HEK293 (cell line): Measurements from ENCODE around the gene ETHE1.

Source experiments
- EGR2 ChIP-seq: fragments of 450-650 bp; formaldehyde crosslinking; IDR thresholded peaks from 2 replicates; pipeline ENCODE4 v1.5.1; 2016; ENCODE audit warnings: low read depth, missing biosample characterization, missing genetic modification characterization
- GLI4 ChIP-seq: fragments of 450-650 bp; formaldehyde crosslinking; IDR thresholded peaks from 2 replicates; pipeline ENCODE4 v1.5.1; 2016; ENCODE audit warnings: missing biosample characterization, missing genetic modification characterization
- IKZF3 ChIP-seq: fragments of 450-650 bp; IDR thresholded peaks from 2 replicates; pipeline ENCODE4 v1.5.0; 2018; ENCODE audit warnings: missing biosample characterization, mild to moderate bottlenecking, missing genetic modification characterization, moderate library complexity
- PATZ1 ChIP-seq: fragments of 450-650 bp; formaldehyde crosslinking; IDR thresholded peaks from 2 replicates; pipeline ENCODE4 v1.5.1; 2016; ENCODE audit warnings: missing biosample characterization, missing genetic modification characterization
- PRDM4 ChIP-seq: fragments of 450-650 bp; formaldehyde crosslinking; IDR thresholded peaks from 2 replicates; pipeline ENCODE4 v1.5.1; 2017; ENCODE audit warnings: missing biosample characterization, missing genetic modification characterization
- REST ChIP-seq: fragments of 450-650 bp; formaldehyde crosslinking; IDR thresholded peaks from 2 replicates; pipeline ENCODE4 v1.5.1; 2016; ENCODE audit warnings: missing biosample characterization, missing genetic modification characterization
- SP3 ChIP-seq: fragments of 450-650 bp; formaldehyde crosslinking; IDR thresholded peaks from 2 replicates; pipeline ENCODE4 v1.5.1; 2016; ENCODE audit warnings: missing biosample characterization, missing genetic modification characterization
- WT1 ChIP-seq: fragments of 450-650 bp; formaldehyde crosslinking; IDR thresholded peaks from 2 replicates; pipeline ENCODE4 v1.5.1; 2016; ENCODE audit warnings: missing biosample characterization, missing genetic modification characterization
- YY2 ChIP-seq: fragments of 450-650 bp; formaldehyde crosslinking; IDR thresholded peaks from 2 replicates; pipeline ENCODE4 v1.5.1; 2016; ENCODE audit warnings: missing biosample characterization, missing genetic modification characterization
- ZBTB21 ChIP-seq: fragments of 450-650 bp; formaldehyde crosslinking; IDR thresholded peaks from 2 replicates; pipeline ENCODE4 v1.5.1; 2017; ENCODE audit warnings: missing biosample characterization, missing genetic modification characterization
- ZBTB6 ChIP-seq: fragments of 450-650 bp; formaldehyde crosslinking; IDR thresholded peaks from 2 replicates; pipeline ENCODE4 v1.5.1; 2017; ENCODE audit warnings: missing biosample characterization, missing genetic modification characterization
- ZNF138 ChIP-seq: fragments of 450-650 bp; formaldehyde crosslinking; IDR thresholded peaks from 2 replicates; pipeline ENCODE4 v1.5.1; 2016; ENCODE audit warnings: missing biosample characterization, missing genetic modification characterization, borderline replicate concordance
- ZNF169 ChIP-seq: fragments of 450-650 bp; formaldehyde crosslinking; IDR thresholded peaks from 2 replicates; pipeline ENCODE4 v1.5.1; 2016; ENCODE audit warnings: missing biosample characterization, missing genetic modification characterization
- ZNF184 ChIP-seq: fragments of 450-650 bp; IDR thresholded peaks from 2 replicates; pipeline ENCODE4 v1.5.1; 2018; ENCODE audit warnings: missing biosample characterization, mild to moderate bottlenecking, missing genetic modification characterization
- ZNF2 ChIP-seq: fragments of 450-650 bp; formaldehyde crosslinking; IDR thresholded peaks from 2 replicates; pipeline ENCODE4 v1.5.1; 2016; ENCODE audit warnings: missing biosample characterization, missing genetic modification characterization
- ZNF26 ChIP-seq: fragments of 450-650 bp; formaldehyde crosslinking; IDR thresholded peaks from 2 replicates; pipeline ENCODE4 v1.5.1; 2016; ENCODE audit warnings: missing biosample characterization, missing genetic modification characterization
- ZNF280C ChIP-seq: fragments of 450-650 bp; formaldehyde crosslinking; IDR thresholded peaks from 2 replicates; pipeline ENCODE4 v1.5.1; 2016; ENCODE audit warnings: missing biosample characterization, missing genetic modification characterization
- ZNF513 ChIP-seq: fragments of 450-650 bp; IDR thresholded peaks from 2 replicates; pipeline ENCODE4 v1.5.1; 2018; ENCODE audit warnings: missing biosample characterization, missing genetic modification characterization
- ZNF529 ChIP-seq: fragments of 450-650 bp; formaldehyde crosslinking; IDR thresholded peaks from 2 replicates; pipeline ENCODE4 v1.5.1; 2017; ENCODE audit warnings: missing genetic modification characterization, missing biosample characterization; ENCODE audit not compliant: insufficient replicate concordance
- ZNF560 ChIP-seq: fragments of 450-650 bp; formaldehyde crosslinking; IDR thresholded peaks from 2 replicates; pipeline ENCODE4 v1.5.1; 2017; ENCODE audit warnings: missing biosample characterization, missing genetic modification characterization, borderline replicate concordance
- ZNF677 ChIP-seq: fragments of 450-650 bp; IDR thresholded peaks from 2 replicates; pipeline ENCODE4 v1.5.0; 2018; ENCODE audit warnings: missing biosample characterization, mild to moderate bottlenecking, missing genetic modification characterization, moderate library complexity
- ZNF76 ChIP-seq: fragments of 450-650 bp; formaldehyde crosslinking; IDR thresholded peaks from 2 replicates; pipeline ENCODE4; 2016; ENCODE audit warnings: low read depth, missing biosample characterization, missing genetic modification characterization, borderline replicate concordance
- ZNF777 ChIP-seq: fragments of 450-650 bp; formaldehyde crosslinking; IDR thresholded peaks from 2 replicates; pipeline ENCODE4 v1.5.1; 2017; ENCODE audit warnings: missing biosample characterization, missing genetic modification characterization, borderline replicate concordance

Gene ETHE1

GRCh38 chr19:43503501-43504425 lies 23.2 kb downstream of the ETHE1 start (continued):
- TF ChIP-seq ZNF280C (no peak), ZNF777 (tag by site-specific recombination) (peak; percentile 100), WT1 (tag by site-specific recombination) (no peak; the same call in 1 of the 2 replicates), ZBTB21 (tag by site-specific recombination) (peak; percentile 55; the same call in 1 of the 2 replicates), YY2 (tag by site-specific recombination) (0 out of 2 replicates have a peak, but pooled peaks have one; percentile 61), GLI4 (no peak), ZNF677 (tag by site-specific recombination) (no peak), SP3 (tag by site-specific recombination) (peak; percentile 97), REST (tag by site-specific recombination) (peak; percentile 69; the same call in 1 of the 2 replicates), ZBTB6 (tag by site-specific recombination) (peak; percentile 95), ZNF513 (tag by site-specific recombination) (no peak), ZNF138 (tag by site-specific recombination) (no peak), PRDM4 (tag by site-specific recombination) (0 out of 2 replicates have a peak, but pooled peaks have one; percentile 10), ZNF76 (tag by site-specific recombination) (peak; percentile 60; the same call in 1 of the 2 replicates), ZNF169 (tag by site-specific recombination) (no peak), ZNF529 (tag by site-specific recombination) (no peak), EGR2 (tag by site-specific recombination) (0 out of 2 replicates have a peak, but pooled peaks have one; percentile 16), PATZ1 (tag by site-specific recombination) (peak; percentile 90), ZNF560 (tag by site-specific recombination) (no peak), ZNF26 (tag by site-specific recombination) (no peak), IKZF3 (tag by site-specific recombination) (peak; percentile 56; the same call in 1 of the 2 replicates), ZNF2 (tag by site-specific recombination) (peak; percentile 90), ZNF184 (tag by site-specific recombination) (no peak)
